HG03139 (cell line): ENCODE results near the gene NTM.
"Not testable (repeated sequence)": the region's sequence is repeated elsewhere in the genome, so short reads cannot be mapped to it uniquely, and the experiment has no call there.

Experiments
- ATAC-seq: cut with Tn5 transposase; IDR thresholded peaks from one replicate; pipeline ENCODE4 v1.9.1; 2021; ENCODE audit not compliant: unreplicated experiment

Gene NTM

DNA sequence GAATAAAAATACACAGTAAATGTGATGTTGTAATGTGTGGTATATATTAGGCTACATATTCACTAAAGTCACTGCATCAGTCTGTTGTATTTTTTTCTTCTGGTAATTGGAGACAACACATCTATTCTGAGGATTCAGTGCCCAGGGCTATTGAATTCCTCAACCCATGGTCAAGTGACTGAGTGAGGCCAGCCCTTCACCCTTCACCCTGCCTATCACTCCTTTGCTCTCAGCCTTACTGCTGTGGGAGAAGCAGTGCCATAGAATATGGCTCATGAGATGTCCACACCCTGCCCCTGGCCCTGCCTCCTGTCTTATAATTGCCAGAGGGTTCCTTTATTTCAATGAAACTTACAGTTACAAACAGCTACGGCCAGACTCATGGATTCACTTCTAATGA lies 295.6 kb downstream of the NTM start:
- no peak for ATAC-seq

- no peak for ATAC-seq
These were observed 296.2 kb downstream of the NTM start for GRCh38 chr11:131666617-131667016.

DNA sequence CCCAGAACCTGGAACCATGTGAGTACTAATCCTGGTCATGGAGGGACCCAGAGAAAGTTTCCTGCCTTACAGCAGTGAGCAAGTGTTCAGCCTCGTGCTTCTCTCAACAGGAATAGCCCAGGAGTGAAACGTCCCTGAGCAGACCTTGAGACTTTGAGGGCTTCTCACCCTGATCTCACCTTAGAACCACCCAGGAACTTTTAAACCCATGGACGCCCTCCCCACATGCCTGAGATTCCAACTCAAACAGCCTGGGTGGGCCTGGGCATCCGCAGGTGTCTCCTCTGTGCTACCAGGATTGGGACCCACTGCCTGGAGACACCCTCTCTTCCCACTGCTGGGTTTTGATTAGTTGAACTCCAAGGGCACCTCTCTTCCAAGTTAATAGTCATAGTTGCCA lies 297.2 kb downstream of the NTM start:
- no peak for ATAC-seq

GRCh38 chr11:131668500-131669400 lies 298.3 kb downstream of the NTM start:
- peak; percentile 68 for ATAC-seq

DNA sequence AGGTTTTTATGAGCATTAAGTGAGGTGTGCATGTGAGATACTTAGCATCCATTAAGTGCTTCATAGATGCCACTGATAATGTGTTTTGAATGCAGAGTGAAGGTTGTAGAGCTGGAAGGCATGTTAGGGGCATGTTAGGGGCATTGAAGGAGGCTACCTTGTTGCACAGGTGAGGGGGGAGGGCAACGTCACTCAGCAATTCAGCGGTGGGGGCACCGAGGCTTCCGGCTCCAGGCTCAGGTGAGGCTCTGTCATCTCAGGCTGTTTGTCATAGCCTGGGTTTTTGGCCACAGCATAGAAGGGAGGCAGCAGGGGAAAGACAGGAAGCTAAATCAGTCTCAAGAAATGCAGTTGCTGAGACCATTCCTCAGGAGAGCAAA lies 299.0 kb downstream of the NTM start:
- no peak for ATAC-seq

DNA sequence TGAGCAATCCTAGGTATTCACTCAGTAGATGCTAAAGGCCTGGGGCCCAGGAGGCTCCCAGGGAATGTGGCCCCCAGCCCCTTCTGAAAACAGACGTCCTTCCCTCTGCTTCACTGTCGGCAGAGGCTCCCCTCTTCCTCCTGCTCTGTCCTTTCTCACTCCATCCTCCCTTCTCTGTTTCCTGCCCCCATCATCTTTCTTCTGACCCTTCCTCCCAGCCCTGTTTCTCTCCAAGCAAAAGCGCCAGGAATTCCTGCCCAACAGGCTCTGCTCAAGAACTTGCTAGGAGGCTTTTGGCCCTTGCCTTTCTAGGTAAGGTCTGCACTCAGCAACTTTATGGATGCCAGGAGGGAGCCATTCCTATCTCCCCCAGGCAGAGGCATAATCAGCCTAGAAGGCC lies 300.5 kb downstream of the NTM start:
- ATAC-seq = no peak

DNA sequence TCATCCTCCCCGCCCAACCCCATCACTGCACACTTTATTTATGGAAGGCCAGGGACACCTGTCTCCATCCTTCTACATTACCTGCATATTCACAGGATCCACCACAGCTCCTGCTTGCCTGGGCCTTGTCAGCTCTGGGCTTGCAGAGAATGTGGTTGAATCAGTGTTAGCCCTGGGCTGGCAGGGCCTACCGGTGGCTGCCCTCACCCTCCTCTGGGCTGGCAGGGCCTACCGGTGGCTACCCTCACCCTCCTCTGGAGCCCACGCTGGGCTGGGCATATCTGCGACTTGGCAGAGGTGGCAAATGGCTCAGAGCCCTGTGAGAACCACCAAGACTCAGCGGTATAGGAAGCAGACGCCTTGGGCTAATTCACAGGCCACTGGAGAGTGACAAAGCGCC lies 300.9 kb downstream of the NTM start:
- ATAC-seq = no peak

GRCh38 chr11:131671734-131672133 lies 301.3 kb downstream of the NTM start:
- ATAC-seq = no peak

- ATAC-seq = no peak
These were observed 301.8 kb downstream of the NTM start for GRCh38 chr11:131672191-131672590.

DNA sequence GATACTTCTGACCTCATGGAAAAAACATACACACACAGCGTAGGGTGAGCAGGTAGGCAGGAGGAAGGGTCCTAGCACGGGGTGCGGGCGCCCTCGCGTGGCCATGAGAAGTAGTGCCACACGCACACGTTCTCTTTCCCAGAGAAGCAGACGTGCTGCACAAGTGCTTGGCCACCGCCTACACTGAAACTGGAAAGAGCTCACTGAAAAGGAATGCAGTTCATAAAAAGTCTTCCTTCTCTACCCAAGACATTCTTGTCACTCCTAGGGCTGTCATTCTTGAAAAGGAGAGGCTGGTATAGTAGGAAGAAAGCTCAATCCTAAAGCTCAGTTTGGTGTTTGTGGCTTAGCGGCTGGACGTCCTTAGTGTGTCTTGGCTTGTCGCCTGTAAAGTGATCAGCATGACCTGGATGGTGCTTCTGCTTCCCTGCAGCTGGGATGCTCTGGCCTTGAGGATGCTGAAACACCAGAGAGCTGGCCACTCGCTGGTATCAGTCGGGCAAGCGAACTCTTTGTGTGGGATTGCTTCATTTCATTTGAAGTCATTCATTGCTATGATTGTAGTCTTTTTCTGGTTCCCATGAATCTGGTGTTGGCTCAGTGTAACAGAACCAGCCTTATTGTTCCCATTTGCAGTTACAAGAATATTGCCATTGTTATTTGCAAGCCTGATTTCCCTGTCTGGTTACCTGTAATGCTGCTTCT lies 303.8 kb downstream of the NTM start:
- ATAC-seq = peak; percentile 85

GRCh38 chr11:131675121-131675888 lies 304.9 kb downstream of the NTM start:
- no peak for ATAC-seq

DNA sequence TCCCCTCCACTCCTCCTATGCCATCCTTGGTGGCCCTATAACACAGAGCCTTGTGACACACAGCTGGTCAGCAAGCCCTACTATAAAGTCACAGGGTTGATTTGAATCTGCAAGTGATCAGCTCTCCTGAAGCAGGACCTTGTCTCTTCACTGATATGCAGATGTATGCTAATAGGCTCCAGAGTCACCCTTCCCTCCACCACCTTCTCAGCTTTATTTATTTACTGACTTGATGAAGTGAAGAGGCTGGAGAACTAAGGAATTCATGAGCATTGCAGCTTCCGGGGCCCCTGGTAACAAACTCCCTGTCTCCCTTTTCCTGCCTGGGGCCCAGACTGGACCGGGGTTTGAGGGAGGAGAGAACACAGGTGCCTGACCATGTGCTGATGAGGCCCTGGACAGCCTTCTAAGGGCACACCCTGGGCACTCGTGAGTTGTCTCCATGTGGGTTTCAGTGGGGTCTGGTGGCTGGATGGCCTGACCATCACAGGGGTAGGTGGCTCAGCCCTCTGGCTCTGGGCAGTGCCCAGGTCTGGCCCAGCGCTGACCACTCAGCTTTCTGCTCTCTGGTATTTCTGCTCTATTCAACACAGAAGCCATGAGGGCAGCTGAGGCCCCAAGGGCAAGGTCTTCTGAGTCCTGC lies 307.5 kb downstream of the NTM start:
- no peak for ATAC-seq

- ATAC-seq = no peak
These were observed 308.4 kb downstream of the NTM start for GRCh38 chr11:131678658-131679340.

DNA sequence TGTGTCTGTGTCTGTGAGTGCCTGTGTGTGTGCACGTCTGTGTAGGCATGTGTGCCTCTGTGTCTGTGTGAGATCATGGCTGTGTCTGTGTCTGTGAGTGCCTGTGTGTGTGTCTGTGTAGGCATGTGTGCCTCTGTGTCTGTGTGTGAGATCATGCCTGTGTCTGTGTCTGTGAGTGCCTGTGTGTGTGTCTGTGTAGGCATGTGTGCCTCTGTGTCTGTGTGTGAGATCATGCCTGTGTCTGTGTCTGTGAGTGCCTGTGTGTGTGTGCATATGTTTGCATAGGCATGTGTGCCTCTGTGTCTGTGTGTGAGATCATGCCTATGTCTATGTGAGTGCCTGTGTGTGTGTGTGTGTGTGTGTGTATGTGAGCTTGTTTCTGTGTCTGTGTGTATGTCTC lies 310.0 kb downstream of the NTM start:
- ATAC-seq = not testable (repeated sequence)

DNA sequence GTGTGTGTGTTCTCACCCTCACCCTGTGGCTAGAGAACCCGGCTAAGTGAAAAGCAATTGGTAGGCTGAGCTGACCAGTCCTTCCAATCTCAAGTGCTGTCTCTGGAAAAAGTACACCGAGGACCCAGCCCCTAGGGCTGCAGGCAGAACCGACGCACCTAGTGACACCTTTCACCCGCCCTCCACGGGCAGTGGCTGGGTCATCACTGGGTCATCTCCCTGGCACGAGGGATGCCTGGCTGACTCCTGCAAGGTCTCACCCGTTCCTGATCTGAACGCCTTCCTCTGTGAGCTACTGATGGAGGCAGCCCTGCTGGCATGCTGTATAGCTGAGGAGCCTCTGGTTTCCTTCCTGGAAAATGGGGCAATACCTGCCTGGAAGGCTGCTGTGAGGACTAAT lies 311.5 kb downstream of the NTM start:
- no peak for ATAC-seq

GRCh38 chr11:131682373-131683015 lies 312.1 kb downstream of the NTM start:
- no peak for ATAC-seq

DNA sequence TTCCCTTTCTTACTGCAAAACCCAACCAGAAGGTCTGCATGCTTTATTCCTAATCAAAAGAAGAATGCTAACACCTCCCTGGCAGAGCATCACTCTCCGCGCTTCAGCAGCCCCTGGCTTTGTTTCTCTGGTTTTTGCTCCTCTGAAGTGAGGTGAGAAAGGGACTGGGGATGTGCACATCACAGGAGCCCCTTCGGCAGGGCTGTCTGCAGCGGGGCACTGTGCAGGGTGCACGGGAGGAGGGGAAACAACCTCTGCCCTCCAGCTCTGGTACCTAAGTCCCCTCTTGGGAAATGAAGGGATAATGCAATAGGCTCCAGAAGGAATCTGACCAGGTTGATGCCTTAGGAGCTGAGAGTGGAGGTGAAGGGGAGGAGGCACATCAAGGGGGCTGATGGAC lies 312.7 kb downstream of the NTM start:
- ATAC-seq = no peak

DNA sequence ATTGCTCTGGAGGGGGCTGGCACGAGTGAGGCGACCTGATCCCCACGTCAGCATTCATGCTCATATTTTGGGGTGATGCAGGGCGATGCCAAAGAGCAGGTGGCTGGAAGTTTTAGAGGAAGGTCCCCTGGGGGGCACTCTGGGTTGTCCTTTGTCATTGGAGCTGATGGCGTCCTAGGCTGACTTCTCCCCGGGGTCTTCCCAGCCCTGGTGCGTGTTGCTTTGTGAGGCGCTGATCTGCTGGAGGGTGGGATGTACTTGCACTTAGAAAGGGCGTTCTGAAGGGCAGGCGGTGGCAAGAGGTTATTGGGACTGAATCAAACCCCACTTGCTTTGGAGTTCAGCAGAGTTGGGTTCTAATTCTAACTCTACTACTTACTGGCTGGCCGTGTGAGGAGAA lies 313.3 kb downstream of the NTM start:
- no peak for ATAC-seq

- ATAC-seq = no peak
These were observed 314.0 kb downstream of the NTM start for GRCh38 chr11:131684111-131685060.
